Calu3 (cell line): Measurements from ENCODE around the gene CLECL1. TPM values are rescaled to one million over a fixed set of nuclear protein-coding genes. Genes with fewer than 3 reads are reported as not detected.
"Not testable (repeated sequence)": the region's sequence is repeated elsewhere in the genome, so short reads cannot be mapped to it uniquely, and the experiment has no call there.

Experiments used
- BruUV-seq: library from RNA; stranded (reverse); fragments of 400-500 nt; replicated peaks from 2 replicates; lab custom pipeline; 2021; lab: Mats Ljungman, UMichigan
- CTCF ChIA-PET: fragments of 300-600 bp; sonication (Branson Sonifier 250); formaldehyde crosslinking; loops from one replicate; lab custom pipeline; 2022; ENCODE audit warnings: antibody characterized with exemption; lab: Charles Lee
- DNase-seq: peaks from one replicate; pipeline ENCODE4 v3.0.0; 2022
- H3K27ac Mint-ChIP-seq: one replicate; pipeline ENCODE4 v1.8.0; 2022; ENCODE audit warnings: mixed read lengths; ENCODE audit not compliant: unreplicated experiment
- H3K27me3 Mint-ChIP-seq: one replicate; pipeline ENCODE4 v1.8.0; 2022; ENCODE audit warnings: mixed read lengths; ENCODE audit not compliant: unreplicated experiment
- H3K36me3 Mint-ChIP-seq: one replicate; pipeline ENCODE4 v1.8.0; 2022; ENCODE audit warnings: mild to moderate bottlenecking, moderate library complexity, mixed read lengths; ENCODE audit not compliant: insufficient read depth, unreplicated experiment
- H3K4me1 Mint-ChIP-seq: one replicate; pipeline ENCODE4 v1.8.0; 2022; ENCODE audit warnings: mild to moderate bottlenecking, low read depth, mixed read lengths; ENCODE audit not compliant: unreplicated experiment
- H3K4me3 Mint-ChIP-seq: one replicate; pipeline ENCODE4 v1.8.0; 2022; ENCODE audit warnings: mild to moderate bottlenecking, low read depth, moderate library complexity, mixed read lengths; ENCODE audit not compliant: unreplicated experiment
- H3K9me3 Mint-ChIP-seq: one replicate; pipeline ENCODE4 v1.8.0; 2022; ENCODE audit warnings: low read depth, mixed read lengths; ENCODE audit not compliant: unreplicated experiment
- intact Hi-C: fragments of 100-400 bp; cut with micrococcal nuclease; formaldehyde crosslinking; loops from one replicate; pipeline ENCODE4 v1.10.0; 2022; ENCODE audit not compliant: unreplicated experiment
- total RNA-seq: library from RNA; stranded (reverse); gene quantifications from 2 replicates; pipeline ENCODE4 v1.2.3, GENCODE V29; 2022
- TF ChIP-seq, protein P1 (sequence below): fragments of 200-600 bp; IDR thresholded peaks from one replicate; pipeline ENCODE4 v1.8.0; 2022; ENCODE audit warnings: antibody characterized with exemption; ENCODE audit not compliant: unreplicated experiment

The CLECL1 gene
- total RNA-seq, 1 experiment from 2014 or later: not detected

DNA sequence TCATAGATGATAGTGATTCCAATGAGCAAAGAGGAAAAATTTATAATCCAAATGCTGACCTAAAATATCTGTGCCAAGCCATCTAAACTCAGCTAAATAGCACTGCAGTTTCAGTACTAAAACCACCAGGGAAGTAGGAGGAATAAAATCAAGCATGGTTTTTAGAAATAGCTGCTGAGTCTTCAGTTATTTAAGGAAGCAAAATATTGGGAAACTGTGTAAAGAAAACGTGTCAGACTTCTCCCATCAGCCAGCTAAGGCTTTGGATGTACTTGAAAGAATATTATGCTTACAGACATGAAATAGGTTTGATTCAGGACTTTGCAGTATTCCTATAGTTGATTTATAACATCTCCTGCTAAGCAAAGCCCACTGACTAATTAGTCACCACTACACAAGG is 38.7 kb downstream of the CLECL1 start:
- TF ChIP-seq, protein P1, sequence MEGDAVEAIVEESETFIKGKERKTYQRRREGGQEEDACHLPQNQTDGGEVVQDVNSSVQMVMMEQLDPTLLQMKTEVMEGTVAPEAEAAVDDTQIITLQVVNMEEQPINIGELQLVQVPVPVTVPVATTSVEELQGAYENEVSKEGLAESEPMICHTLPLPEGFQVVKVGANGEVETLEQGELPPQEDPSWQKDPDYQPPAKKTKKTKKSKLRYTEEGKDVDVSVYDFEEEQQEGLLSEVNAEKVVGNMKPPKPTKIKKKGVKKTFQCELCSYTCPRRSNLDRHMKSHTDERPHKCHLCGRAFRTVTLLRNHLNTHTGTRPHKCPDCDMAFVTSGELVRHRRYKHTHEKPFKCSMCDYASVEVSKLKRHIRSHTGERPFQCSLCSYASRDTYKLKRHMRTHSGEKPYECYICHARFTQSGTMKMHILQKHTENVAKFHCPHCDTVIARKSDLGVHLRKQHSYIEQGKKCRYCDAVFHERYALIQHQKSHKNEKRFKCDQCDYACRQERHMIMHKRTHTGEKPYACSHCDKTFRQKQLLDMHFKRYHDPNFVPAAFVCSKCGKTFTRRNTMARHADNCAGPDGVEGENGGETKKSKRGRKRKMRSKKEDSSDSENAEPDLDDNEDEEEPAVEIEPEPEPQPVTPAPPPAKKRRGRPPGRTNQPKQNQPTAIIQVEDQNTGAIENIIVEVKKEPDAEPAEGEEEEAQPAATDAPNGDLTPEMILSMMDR: no peak
- Mint-ChIP-seq H3K27ac (no peak overlapping the region), H3K4me3 (no peak overlapping the region), H3K9me3 (no peaks in the 10 kb centered on the region), H3K36me3 (peaks cover 1% of the 10 kb centered on the region), H3K4me1 (peaks cover 25% of the 10 kb centered on the region), H3K27me3 (no peaks in the 10 kb centered on the region)
- BruUV-seq: no TSS peak
- intact Hi-C loops: no loop called here
- DNase-seq: no peak
- CTCF ChIA-PET: interaction anchor here (0.7 kb wide), 1 partner anchor 60 kb away, joined by 7 read pairs; no protein-coding TSS in a partner anchor

- H3K27ac Mint-ChIP-seq: no peak overlapping the region
- CTCF ChIA-PET: no interaction called here
- H3K27me3 Mint-ChIP-seq: no peaks in the 10 kb centered on the region
- intact Hi-C loops: no loop called here
- DNase-seq: no peak
- H3K36me3 Mint-ChIP-seq: peaks cover 6% of the 10 kb centered on the region
- no TSS peak for BruUV-seq
- TF ChIP-seq, protein P1: no peak
- H3K9me3 Mint-ChIP-seq: no peaks in the 10 kb centered on the region
- H3K4me1 Mint-ChIP-seq: peaks cover 19% of the 10 kb centered on the region
- no peak overlapping the region for H3K4me3 Mint-ChIP-seq
Measured at GRCh38 chr12:9692909-9693308, 40.0 kb downstream of the CLECL1 start.

DNA sequence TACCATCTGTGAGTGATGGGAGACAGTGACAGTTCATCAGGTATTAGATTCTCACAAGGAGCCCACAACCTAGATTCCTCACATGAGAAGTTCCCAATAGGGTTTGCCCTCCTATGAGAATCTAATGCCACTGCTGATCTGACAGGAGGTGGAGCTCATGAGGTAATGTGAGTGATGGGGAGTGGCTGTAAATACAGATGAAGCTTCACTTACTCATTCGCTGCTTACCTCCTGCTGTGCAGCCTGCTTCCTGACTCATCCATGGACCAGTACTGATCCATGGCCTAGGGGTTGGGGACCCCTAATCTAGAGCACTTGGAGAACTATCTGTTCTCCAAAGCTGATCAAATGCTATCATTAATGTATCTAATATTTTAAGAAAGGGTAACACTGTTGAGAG is 45.7 kb downstream of the CLECL1 start:
- no peak for DNase-seq
- Mint-ChIP-seq H3K27me3 (no peaks in the 10 kb centered on the region), H3K36me3 (peaks cover 6% of the 10 kb centered on the region), H3K9me3 (peaks cover 12% of the 10 kb centered on the region), H3K4me3 (no peak overlapping the region), H3K4me1 (peaks cover 17% of the 10 kb centered on the region), H3K27ac (no peak overlapping the region)
- CTCF ChIA-PET: interaction anchor here (0.7 kb wide), 1 partner anchor 1226 kb away, joined by 5 read pairs; no protein-coding TSS in a partner anchor
- BruUV-seq: no TSS peak
- intact Hi-C loops: no loop called here
- TF ChIP-seq, protein P1: no peak

- no peak for DNase-seq
- Mint-ChIP-seq H3K27me3 (no peaks in the 10 kb centered on the region), H3K9me3 (peaks cover 15% of the 10 kb centered on the region), H3K4me1 (peaks cover 4% of the 10 kb centered on the region), H3K4me3 (no peak overlapping the region), H3K36me3 (peaks cover 6% of the 10 kb centered on the region), H3K27ac (no peak overlapping the region)
- intact Hi-C loops: no loop called here
- CTCF ChIA-PET: no interaction called here
- no TSS peak for BruUV-seq
- TF ChIP-seq, protein P1: no peak
Measured at GRCh38 chr12:9685915-9686314, 47.0 kb downstream of the CLECL1 start.

GRCh38 chr12:9685366-9685765 is 47.5 kb downstream of the CLECL1 start:
- intact Hi-C loops, H3K4me1 Mint-ChIP-seq, H3K4me3 Mint-ChIP-seq, BruUV-seq, DNase-seq, H3K36me3 Mint-ChIP-seq, H3K27me3 Mint-ChIP-seq, H3K27ac Mint-ChIP-seq, CTCF ChIA-PET: not testable (repeated sequence)
- H3K9me3 Mint-ChIP-seq: peaks cover 16% of the 10 kb centered on the region

- H3K4me3 Mint-ChIP-seq, H3K4me1 Mint-ChIP-seq, BruUV-seq, intact Hi-C loops, CTCF ChIA-PET, DNase-seq, H3K27me3 Mint-ChIP-seq, H3K36me3 Mint-ChIP-seq, H3K27ac Mint-ChIP-seq: not testable (repeated sequence)
- peaks cover 20% of the 10 kb centered on the region for H3K9me3 Mint-ChIP-seq
Measured at GRCh38 chr12:9682949-9683348, 49.9 kb downstream of the CLECL1 start.

DNA sequence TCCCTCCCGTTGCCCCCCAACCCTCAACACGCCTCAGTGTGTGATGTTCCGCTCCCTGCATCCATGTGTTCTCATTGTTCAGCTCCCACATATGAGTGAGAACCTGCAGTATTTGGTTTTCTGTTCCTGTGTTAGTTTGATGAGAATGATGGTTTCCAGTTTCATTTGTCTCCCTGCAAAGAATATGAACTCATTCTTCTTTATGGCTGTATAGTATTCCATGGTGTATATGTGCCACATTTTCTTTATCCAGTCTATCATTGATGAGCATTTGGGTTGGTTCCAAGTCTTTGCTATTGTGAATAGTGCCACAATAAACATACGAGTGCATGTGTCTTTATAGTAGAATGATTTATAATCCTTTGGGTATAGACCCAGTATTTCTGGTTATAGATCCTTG is 50.4 kb downstream of the CLECL1 start:
- intact Hi-C loops, BruUV-seq, H3K36me3 Mint-ChIP-seq, H3K27me3 Mint-ChIP-seq, DNase-seq, H3K4me1 Mint-ChIP-seq, H3K4me3 Mint-ChIP-seq, CTCF ChIA-PET, H3K27ac Mint-ChIP-seq: not testable (repeated sequence)
- H3K9me3 Mint-ChIP-seq: peaks cover 20% of the 10 kb centered on the region
